Keratinocyte (primary cell): ENCODE measurements around the gene ADAMTS10.

ENCODE experiments used
- CTCF ChIP-seq, 3 experiments: IDR thresholded peaks in 1 of 3; conservative IDR thresholded peaks in 1 of 3; optimal IDR thresholded peaks in 1 of 3; 2 replicates in 2 of 3; 3 replicates in 1 of 3; pipeline versions ENCODE3 to v1.5.1; 2011; ENCODE audit warnings: low read length in 3 of 3, mild to moderate bottlenecking in 3 of 3, moderate library complexity in 2 of 3, control low read depth in 1 of 3, inconsistent platforms in 1 of 3; ENCODE audit not compliant: insufficient read depth in 2 of 3; ENCODE audit errors: extremely low read depth in 1 of 3
- EZH2 ChIP-seq: IDR thresholded peaks from one replicate; pipeline ENCODE4 v1.6.1; 2012; ENCODE audit warnings: inconsistent platforms, mild to moderate bottlenecking, low read length, moderate library complexity

- no peak for TF ChIP-seq CTCF (optimal IDR thresholded peaks at IDR 0.05 in 1 of 3, IDR thresholded peaks at IDR 0.05 in 1 of 3, conservative IDR thresholded peaks at IDR 0.05 in 1 of 3; ENCODE audit: extremely low read depth in 1 of 3, insufficient read depth in 2 of 3, low read length in 3 of 3)
- no peak for TF ChIP-seq EZH2
These were observed 66.3 kb downstream of the ADAMTS10 start for GRCh38 chr19:8544168-8544567.
